ENCODE results near the gene CLDN3.
"Not testable (repeated sequence)": the region's sequence is repeated elsewhere in the genome, so short reads cannot be mapped to it uniquely, and the experiment has no call there.

The CLDN3 gene

DNA sequence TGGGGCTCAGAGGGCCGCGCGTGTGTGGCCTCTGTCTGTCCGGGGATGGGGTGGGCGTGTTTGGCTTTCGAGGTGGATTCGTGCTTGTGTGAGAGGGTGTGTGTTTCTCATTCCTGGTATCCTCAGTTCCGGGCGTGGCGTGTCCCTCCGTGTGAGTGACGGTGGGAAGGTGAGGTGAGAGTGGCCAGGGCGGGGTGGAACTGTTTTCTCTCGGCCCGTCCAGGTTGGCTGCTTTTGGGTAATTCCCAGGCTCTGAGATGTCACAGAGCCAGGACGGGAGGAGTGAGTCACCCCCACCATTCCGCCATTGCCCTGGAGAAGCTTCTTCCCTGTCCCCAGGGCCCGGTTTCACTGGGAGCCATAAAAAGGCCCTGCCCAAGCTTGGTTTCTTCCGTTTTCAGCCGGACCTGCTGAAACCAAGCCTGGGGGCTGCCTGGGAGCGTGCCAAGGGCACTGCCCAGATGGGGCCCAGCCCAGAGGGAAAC is 39.4 kb upstream of the CLDN3 start:
- TF ChIP-seq, protein P1, sequence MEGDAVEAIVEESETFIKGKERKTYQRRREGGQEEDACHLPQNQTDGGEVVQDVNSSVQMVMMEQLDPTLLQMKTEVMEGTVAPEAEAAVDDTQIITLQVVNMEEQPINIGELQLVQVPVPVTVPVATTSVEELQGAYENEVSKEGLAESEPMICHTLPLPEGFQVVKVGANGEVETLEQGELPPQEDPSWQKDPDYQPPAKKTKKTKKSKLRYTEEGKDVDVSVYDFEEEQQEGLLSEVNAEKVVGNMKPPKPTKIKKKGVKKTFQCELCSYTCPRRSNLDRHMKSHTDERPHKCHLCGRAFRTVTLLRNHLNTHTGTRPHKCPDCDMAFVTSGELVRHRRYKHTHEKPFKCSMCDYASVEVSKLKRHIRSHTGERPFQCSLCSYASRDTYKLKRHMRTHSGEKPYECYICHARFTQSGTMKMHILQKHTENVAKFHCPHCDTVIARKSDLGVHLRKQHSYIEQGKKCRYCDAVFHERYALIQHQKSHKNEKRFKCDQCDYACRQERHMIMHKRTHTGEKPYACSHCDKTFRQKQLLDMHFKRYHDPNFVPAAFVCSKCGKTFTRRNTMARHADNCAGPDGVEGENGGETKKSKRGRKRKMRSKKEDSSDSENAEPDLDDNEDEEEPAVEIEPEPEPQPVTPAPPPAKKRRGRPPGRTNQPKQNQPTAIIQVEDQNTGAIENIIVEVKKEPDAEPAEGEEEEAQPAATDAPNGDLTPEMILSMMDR (IDR thresholded peaks at IDR 0.05; ENCODE audit: control extremely low read depth, extremely low read depth, low read depth, missing control alignments): no peak
- ChIA-PET POLR2A (no interaction called here), CTCF (interaction anchor here (1.0 kb wide), 1 partner anchor 41 kb away, joined by 3 read pairs; no protein-coding TSS in a partner anchor)
- DNase-seq (ENCODE audit: extremely low spot score): no peak

DNA sequence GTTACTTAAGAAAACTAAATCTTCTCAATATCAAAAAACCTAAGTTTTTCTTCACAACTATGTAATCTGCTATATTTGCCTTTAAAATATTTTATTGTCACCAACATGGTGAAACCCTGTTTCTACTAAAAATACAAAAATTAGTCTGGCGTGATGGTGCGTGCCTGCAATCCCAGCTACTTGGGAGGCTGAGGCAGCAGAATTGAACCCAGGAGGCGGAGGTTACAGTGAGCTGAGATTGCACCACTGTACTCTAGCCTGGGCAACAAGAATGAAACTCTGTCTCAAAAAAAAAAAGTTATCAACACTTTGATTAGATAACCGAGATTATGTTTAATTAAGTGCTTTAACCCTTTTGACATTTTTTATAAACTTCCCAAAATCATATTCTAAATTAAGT is 32.4 kb upstream of the CLDN3 start:
- ChIA-PET CTCF (no interaction called here), POLR2A (no interaction called here)
- DNase-seq (ENCODE audit: extremely low spot score): no peak

GRCh38 chr7:73801577-73801976 is 31.5 kb upstream of the CLDN3 start:
- TF ChIP-seq, protein P1 (IDR thresholded peaks at IDR 0.05; ENCODE audit: control extremely low read depth, extremely low read depth, low read depth, missing control alignments): no peak
- DNase-seq (ENCODE audit: extremely low spot score): no peak
- ChIA-PET POLR2A (no interaction called here), CTCF (interaction anchor here (0.7 kb wide), 1 partner anchor 225 kb away, joined by 3 read pairs; no protein-coding TSS in a partner anchor)

More for the DNA sequence above, 32.4 kb upstream of the CLDN3 start:
- TF ChIP-seq, protein P1 (IDR thresholded peaks at IDR 0.05; ENCODE audit: control extremely low read depth, extremely low read depth, low read depth, missing control alignments): no peak

GRCh38 chr7:73799282-73800141 is 29.4 kb upstream of the CLDN3 start:
- TF ChIP-seq, protein P1 (IDR thresholded peaks at IDR 0.05; ENCODE audit: control extremely low read depth, extremely low read depth, low read depth, missing control alignments): no peak
- ChIA-PET CTCF (no interaction called here), POLR2A (no interaction called here)
- DNase-seq (ENCODE audit: extremely low spot score): no peak

GRCh38 chr7:73797176-73797575 is 27.1 kb upstream of the CLDN3 start:
- DNase-seq (ENCODE audit: extremely low spot score); POLR2A ChIA-PET; CTCF ChIA-PET: not testable (repeated sequence)

- DNase-seq (ENCODE audit: extremely low spot score); POLR2A ChIA-PET: not testable (repeated sequence)
- CTCF ChIA-PET: interaction anchor here (1.2 kb wide), 1 partner anchor 15 kb away, joined by 4 read pairs; no protein-coding TSS in a partner anchor
Observed at GRCh38 chr7:73796656-73797055, 26.6 kb upstream of the CLDN3 start.

DNA sequence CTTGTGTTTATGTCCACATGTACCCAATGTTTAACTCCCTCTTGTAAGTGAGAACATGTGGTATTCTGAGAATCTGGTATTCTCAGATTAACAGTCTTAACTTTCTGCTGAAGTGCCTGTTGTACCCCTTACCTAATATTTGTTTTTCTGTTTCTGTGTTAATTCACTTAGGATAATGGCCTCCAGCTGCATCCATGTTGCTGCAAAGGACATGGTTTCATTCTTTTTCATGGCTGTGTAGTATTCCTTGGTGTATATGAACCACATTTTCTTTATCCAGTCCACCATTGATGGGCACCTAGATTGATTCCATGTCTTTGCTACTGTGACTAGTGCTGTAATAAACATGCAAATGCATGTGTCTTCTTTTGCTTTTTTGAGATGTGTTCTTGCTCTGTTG is 25.1 kb upstream of the CLDN3 start:
- CTCF ChIA-PET; POLR2A ChIA-PET; DNase-seq (ENCODE audit: extremely low spot score): not testable (repeated sequence)

DNA sequence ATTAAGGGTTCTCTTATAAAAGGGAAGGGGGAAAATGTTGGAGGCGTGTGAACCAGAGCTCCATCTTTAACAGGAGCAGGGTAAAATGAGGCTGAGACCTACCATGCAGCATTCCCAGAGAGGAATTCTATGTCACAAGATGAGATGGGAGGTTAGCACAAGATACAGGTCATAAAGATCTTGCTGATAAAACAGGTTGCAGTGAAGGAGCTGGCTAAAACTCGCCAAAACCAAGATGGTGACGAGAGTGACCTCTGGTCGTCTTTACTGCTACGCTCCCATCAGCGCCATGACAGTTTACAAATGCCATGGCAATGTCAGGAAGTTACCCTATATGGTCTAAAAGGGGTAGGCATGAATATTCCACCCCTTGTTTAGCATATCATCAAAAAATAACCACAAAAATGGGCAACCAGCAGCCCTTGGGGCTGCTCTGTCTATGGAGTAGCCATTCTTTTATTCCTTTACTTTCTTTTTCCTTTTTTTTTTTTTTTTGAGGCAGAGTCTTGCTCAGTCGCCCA is 21.2 kb upstream of the CLDN3 start:
- POLR2A ChIA-PET; DNase-seq (ENCODE audit: extremely low spot score): not testable (repeated sequence)
- CTCF ChIA-PET: interaction anchor here (1.3 kb wide), 1 partner anchor 184 kb away, joined by 3 read pairs; no protein-coding TSS in a partner anchor
